Fibroblast of the aortic adventitia (primary cell): ENCODE results near the gene LIG4. TPM values are rescaled to one million over a fixed set of nuclear protein-coding genes. Genes with fewer than 3 reads are reported as not detected.
"Not testable (repeated sequence)": the region's sequence is repeated elsewhere in the genome, so short reads cannot be mapped to it uniquely, and the experiment has no call there.

Experiments
- DNase-seq: peaks from one replicate; pipeline ENCODE4 v3.0.0-alpha.2; 2010; ENCODE audit warnings: low read depth
- H3K4me3 ChIP-seq: 2 replicates; pipeline ENCODE4 v1.5.1; 2011; ENCODE audit warnings: low read depth, mild to moderate bottlenecking, control low read depth, low read length, moderate library complexity
- CTCF ChIP-seq: IDR thresholded peaks from 2 replicates; pipeline ENCODE4 v1.5.1; 2011; ENCODE audit warnings: mild to moderate bottlenecking, low read length, control low read depth, inconsistent platforms; ENCODE audit not compliant: insufficient read depth
- total RNA-seq: library from RNA; depleted of rRNA; stranded (reverse); fragments of >200 nt; gene quantifications from 2 replicates; pipeline ENCODE4 v1.2.3, GENCODE V29; 2012; ENCODE audit warnings: low replicate concordance

LIG4 gene
- total RNA-seq, 1 donor: 10.8 TPM

GRCh38 chr13:108225440-108225839 is 10.1 kb upstream of the LIG4 start:
- H3K4me3 ChIP-seq: no peak overlapping the region
- DNase-seq: no peak
- TF ChIP-seq CTCF: no peak

GRCh38 chr13:108223687-108224503 is 8.6 kb upstream of the LIG4 start:
- no peak for TF ChIP-seq CTCF
- H3K4me3 ChIP-seq: no peak overlapping the region
- DNase-seq: no peak

- no peak for DNase-seq
- peak overlapping the region; percentile 3 for H3K4me3 ChIP-seq
- no peak for TF ChIP-seq CTCF
Observed at GRCh38 chr13:108220041-108220440, 4.7 kb upstream of the LIG4 start.

DNA sequence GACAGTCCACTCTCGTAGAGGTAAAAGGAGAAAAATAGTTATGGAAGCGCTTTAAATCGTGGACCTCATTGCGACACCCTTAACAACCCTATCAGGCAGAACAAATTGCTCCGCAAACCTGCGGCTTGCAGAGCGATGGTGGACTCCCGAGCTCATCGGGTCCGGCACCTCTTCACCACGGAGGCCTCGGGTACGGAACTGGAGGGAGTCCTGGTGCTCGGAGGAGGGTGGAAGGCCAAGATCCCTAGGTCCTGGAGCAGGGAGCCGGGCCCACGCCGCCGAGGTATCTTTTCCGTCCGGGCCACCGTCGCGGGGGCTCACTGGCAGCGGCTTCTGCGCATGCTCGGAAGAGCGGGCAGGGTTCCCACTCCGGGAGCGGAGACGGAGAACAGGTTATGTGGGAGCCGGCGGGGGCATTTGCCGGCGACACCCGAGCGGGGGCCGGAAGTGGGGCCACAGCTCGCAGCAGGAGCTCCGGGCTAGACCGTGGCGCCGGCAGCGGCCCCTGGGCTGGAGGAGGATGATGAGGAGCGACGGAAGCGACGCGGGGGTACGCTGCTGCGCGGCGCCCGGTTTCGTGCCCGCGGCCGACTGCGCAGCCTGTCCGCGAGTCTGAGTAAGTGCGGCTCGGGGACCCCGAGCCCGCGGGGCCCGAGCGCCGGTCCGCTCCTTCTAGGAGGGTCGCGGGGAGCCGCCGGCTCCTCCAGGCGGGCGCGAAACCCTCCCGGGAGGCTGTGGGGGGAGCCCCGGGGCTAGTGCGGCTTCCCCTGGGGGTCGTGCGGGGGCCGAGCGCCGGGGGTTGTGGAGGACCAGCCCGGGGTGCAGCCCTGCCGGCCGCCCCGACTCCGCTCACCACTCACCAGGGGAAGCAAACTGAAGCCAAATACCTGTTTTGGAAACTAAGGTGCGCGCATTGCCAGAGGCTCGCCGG is 3.0 kb upstream of the LIG4 start, which contains the start of gene ABHD13:
Gene ABHD13, plus strand, starts transcription at position 349 of the 931 bp plus-strand sequence. CDS start 10,827 bp downstream, outside the sequence.
- peak; percentile 89 for DNase-seq
- peak within 1 kb of the TSS; percentile 86 for H3K4me3 ChIP-seq
- peak; percentile 5 for TF ChIP-seq CTCF

- DNase-seq: not testable (repeated sequence)
- H3K4me3 ChIP-seq: peak overlapping the region; percentile 86
Observed at GRCh38 chr13:108217307-108218043, 2.1 kb upstream of the LIG4 start.

DNA sequence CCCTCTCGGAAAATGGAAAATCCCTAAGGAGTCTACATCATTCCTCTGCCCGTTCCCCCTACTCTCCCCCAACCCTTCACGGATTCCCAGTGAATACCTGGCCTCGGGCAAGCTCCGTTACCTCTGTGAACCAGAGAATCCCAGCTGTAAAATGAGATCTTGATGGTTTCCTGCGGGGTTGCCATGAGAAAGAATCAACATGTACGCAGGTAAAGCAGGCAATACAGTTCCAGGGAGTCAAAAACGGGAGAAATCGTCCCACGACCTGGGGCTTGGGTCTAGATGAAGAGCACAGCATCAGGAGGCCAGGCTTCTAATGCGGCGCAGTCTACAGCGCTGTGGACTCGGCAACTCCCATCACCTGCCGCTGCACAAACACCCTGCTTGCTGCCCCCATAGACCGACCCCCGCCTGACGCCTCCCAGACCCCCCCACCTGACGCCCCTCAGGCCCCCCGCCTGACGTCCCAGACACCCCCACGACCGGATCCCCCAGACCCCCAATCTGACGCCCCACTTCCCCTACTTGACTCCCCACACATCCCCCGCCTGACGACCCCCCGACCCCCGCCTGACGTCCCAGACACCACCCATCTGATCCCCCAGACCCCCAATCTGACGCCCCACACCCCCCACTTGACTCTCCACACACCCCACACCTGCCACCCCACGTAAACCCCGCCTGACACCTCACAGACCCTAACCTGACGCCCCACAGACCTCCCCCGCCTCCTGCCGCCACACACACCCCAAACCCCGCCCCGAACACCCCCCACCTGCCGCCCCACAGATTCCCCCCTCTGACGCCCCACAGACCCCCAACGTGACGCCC is 680 bp downstream of the LIG4 start:
- H3K4me3 ChIP-seq: peak overlapping the region; percentile 76
- DNase-seq: no peak
- no peak for TF ChIP-seq CTCF
